ENCODE results near the gene ELAVL2. TPM values are rescaled to one million over a fixed set of nuclear protein-coding genes. Genes with fewer than 3 reads are reported as not detected.

The ELAVL2 gene
- total RNA-seq, 1 donor from 2014 or later = 11.6 TPM

- Mint-ChIP-seq H3K27me3 (peaks cover 47% of the 10 kb centered on the region), H3K27ac (peak overlapping the region; percentile 32)
These were observed 23.5 kb upstream of the ELAVL2 start for GRCh38 chr9:23849379-23850035.

GRCh38 chr9:23842565-23843129, 16.6 kb upstream of the ELAVL2 start:
- no peak overlapping the region for H3K27ac Mint-ChIP-seq
- peak; percentile 62 for TF ChIP-seq CTCF (conservative IDR thresholded peaks at IDR 0.05)
- no peaks in the 10 kb centered on the region for H3K36me3 Mint-ChIP-seq
- H3K4me1 Mint-ChIP-seq (ENCODE audit: unreplicated experiment) = no peaks in the 10 kb centered on the region
- H3K9me3 Mint-ChIP-seq = no peaks in the 10 kb centered on the region
- H3K4me3 Mint-ChIP-seq = no peak overlapping the region
- no peak for DNase-seq (ENCODE audit: extremely low spot score, unreplicated experiment)
- H3K27me3 Mint-ChIP-seq = peaks cover 9% of the 10 kb centered on the region

More at GRCh38 chr9:23849379-23850035, 23.5 kb upstream of the ELAVL2 start:
- DNase-seq (ENCODE audit: extremely low spot score, unreplicated experiment) = no peak
- TF ChIP-seq CTCF (conservative IDR thresholded peaks at IDR 0.05) = no peak
- no peaks in the 10 kb centered on the region for H3K36me3 Mint-ChIP-seq
- H3K4me1 Mint-ChIP-seq (ENCODE audit: unreplicated experiment) = peaks cover 12% of the 10 kb centered on the region
- no peaks in the 10 kb centered on the region for H3K9me3 Mint-ChIP-seq
- peak overlapping the region; percentile 88 for H3K4me3 Mint-ChIP-seq

GRCh38 chr9:23841304-23841703, 15.3 kb upstream of the ELAVL2 start:
- Mint-ChIP-seq H3K4me3 (no peak overlapping the region), H3K27ac (no peak overlapping the region), H3K36me3 (no peaks in the 10 kb centered on the region), H3K27me3 (peaks cover 20% of the 10 kb centered on the region), H3K9me3 (no peaks in the 10 kb centered on the region), H3K4me1 (ENCODE audit: unreplicated experiment) (no peaks in the 10 kb centered on the region)
- no peak for DNase-seq (ENCODE audit: extremely low spot score, unreplicated experiment)
- TF ChIP-seq CTCF (conservative IDR thresholded peaks at IDR 0.05) = no peak

GRCh38 chr9:23837038-23837437, 11.0 kb upstream of the ELAVL2 start:
- Mint-ChIP-seq H3K4me3 (no peak overlapping the region), H3K9me3 (no peaks in the 10 kb centered on the region), H3K27me3 (peaks cover 34% of the 10 kb centered on the region), H3K4me1 (ENCODE audit: unreplicated experiment) (no peaks in the 10 kb centered on the region), H3K36me3 (no peaks in the 10 kb centered on the region), H3K27ac (no peak overlapping the region)
- TF ChIP-seq CTCF (conservative IDR thresholded peaks at IDR 0.05) = no peak
- DNase-seq (ENCODE audit: extremely low spot score, unreplicated experiment) = no peak

GRCh38 chr9:23830929-23831730, 5.1 kb upstream of the ELAVL2 start:
- no peaks in the 10 kb centered on the region for H3K4me1 Mint-ChIP-seq (ENCODE audit: unreplicated experiment)
- H3K27ac Mint-ChIP-seq = no peak overlapping the region
- H3K4me3 Mint-ChIP-seq = peak overlapping the region; percentile 74
- H3K9me3 Mint-ChIP-seq = no peaks in the 10 kb centered on the region
- H3K36me3 Mint-ChIP-seq = no peaks in the 10 kb centered on the region
- peaks cover 53% of the 10 kb centered on the region for H3K27me3 Mint-ChIP-seq
- DNase-seq (ENCODE audit: extremely low spot score, unreplicated experiment) = no peak
- no peak for TF ChIP-seq CTCF (conservative IDR thresholded peaks at IDR 0.05)
